ENCODE measurements around the gene KRT9.
"Not testable (repeated sequence)": the region's sequence is repeated elsewhere in the genome, so short reads cannot be mapped to it uniquely, and the experiment has no call there.

Gene KRT9

GRCh38 chr17:41571561-41572434 lies at the start of gene KRT9:
Gene KRT9, minus strand, starts transcription at chr17:41572059. Its CDS starts 67 bp downstream, at chr17:41571992.
- DNase-seq (ENCODE audit: low read depth in 2 of 3, low spot score in 1 of 3), result no peak

GRCh38 chr17:41621435-41621817 lies 49.6 kb upstream of the KRT9 start:
- not testable (repeated sequence) for DNase-seq (ENCODE audit: low read depth in 2 of 3, low spot score in 1 of 3)

- no peak for DNase-seq (ENCODE audit: low read depth in 2 of 3, low spot score in 1 of 3)
Measured at GRCh38 chr17:41620583-41621434, 49.0 kb upstream of the KRT9 start.

- DNase-seq (ENCODE audit: low read depth in 2 of 3, low spot score in 1 of 3), result not testable (repeated sequence)
Measured at GRCh38 chr17:41619927-41620582, 48.2 kb upstream of the KRT9 start.

GRCh38 chr17:41619036-41619926 lies 47.4 kb upstream of the KRT9 start:
- no peak for DNase-seq (ENCODE audit: low read depth in 2 of 3, low spot score in 1 of 3)

- DNase-seq (ENCODE audit: low read depth in 2 of 3, low spot score in 1 of 3), result no peak
Measured at GRCh38 chr17:41618341-41619035, 46.6 kb upstream of the KRT9 start.

- no peak for DNase-seq (ENCODE audit: low read depth in 2 of 3, low spot score in 1 of 3)
Measured at GRCh38 chr17:41617698-41618097, 45.8 kb upstream of the KRT9 start.

- DNase-seq (ENCODE audit: low read depth in 2 of 3, low spot score in 1 of 3), result no peak
Measured at GRCh38 chr17:41617136-41617535, 45.3 kb upstream of the KRT9 start.

- DNase-seq (ENCODE audit: low read depth in 2 of 3, low spot score in 1 of 3), result not testable (repeated sequence)
Measured at GRCh38 chr17:41616486-41616885, 44.6 kb upstream of the KRT9 start.

- DNase-seq (ENCODE audit: low read depth in 2 of 3, low spot score in 1 of 3), result no peak
Measured at GRCh38 chr17:41615454-41615853, 43.6 kb upstream of the KRT9 start.

GRCh38 chr17:41614767-41615166 lies 42.9 kb upstream of the KRT9 start:
- DNase-seq (ENCODE audit: low read depth in 2 of 3, low spot score in 1 of 3), result not testable (repeated sequence)

- no peak for DNase-seq (ENCODE audit: low read depth in 2 of 3, low spot score in 1 of 3)
Measured at GRCh38 chr17:41614098-41614497, 42.2 kb upstream of the KRT9 start.

- DNase-seq (ENCODE audit: low read depth in 2 of 3, low spot score in 1 of 3), result no peak
Measured at GRCh38 chr17:41613277-41614082, 41.6 kb upstream of the KRT9 start.

GRCh38 chr17:41612376-41613160 lies 40.7 kb upstream of the KRT9 start, which contains the start of gene KRT16:
Gene KRT16, minus strand, starts transcription at chr17:41612767. Its CDS starts 79 bp downstream, at chr17:41612688.
- DNase-seq (ENCODE audit: low read depth in 2 of 3, low spot score in 1 of 3), result not testable (repeated sequence)

- no peak for DNase-seq (ENCODE audit: low read depth in 2 of 3, low spot score in 1 of 3)
Measured at GRCh38 chr17:41610965-41611640, 39.2 kb upstream of the KRT9 start.

- not testable (repeated sequence) for DNase-seq (ENCODE audit: low read depth in 2 of 3, low spot score in 1 of 3)
Measured at GRCh38 chr17:41610061-41610517, 38.2 kb upstream of the KRT9 start.

- DNase-seq (ENCODE audit: low read depth in 2 of 3, low spot score in 1 of 3), result not testable (repeated sequence)
Measured at GRCh38 chr17:41606930-41607329, 35.1 kb upstream of the KRT9 start.

All from stimulated activated CD4-positive, alpha-beta T cell treated with anti-CD3 and anti-CD28 coated beads, Interleukin-12 subunit alpha, Interleukin-12 subunit beta, amount 100 ng/mL, for 48 hours (primary cell).